Measurements from ENCODE around the gene NINJ1. TPM values are rescaled to one million over a fixed set of nuclear protein-coding genes. Genes with fewer than 3 reads are reported as not detected.

The NINJ1 gene
- total RNA-seq, 4 donors from 2014 or later = 64.6 to 113 (median 94.8) TPM

- no peak for TF ChIP-seq POLR2A (IDR thresholded peaks at IDR 0.05)
- no peak for TF ChIP-seq CTCF (IDR thresholded peaks at IDR 0.05)
- intact Hi-C loops (cut with DNase I; ENCODE audit: low total_unique reads) = no loop called here
- no peak overlapping the region for H3K4me3 ChIP-seq (ENCODE audit: low read depth, poor library complexity, severe bottlenecking)
- DNase-seq (ENCODE audit: low spot score in 2 of 2) = no peak
- 74 to 82% methylated on average over 7 of the region's 7 CpGs for WGBS, 2 donors
These were observed 4.2 kb upstream of the NINJ1 start for GRCh38 chr9:93138171-93138764.

- WGBS, 2 donors = 42 to 52% methylated on average over 9 to 11 of the region's 11 CpGs
- no peak for DNase-seq (ENCODE audit: low spot score in 2 of 2)
- H3K4me3 ChIP-seq (ENCODE audit: low read depth, poor library complexity, severe bottlenecking) = no peak overlapping the region
- intact Hi-C loops (cut with DNase I; ENCODE audit: low total_unique reads) = no loop called here
- no peak for TF ChIP-seq POLR2A (IDR thresholded peaks at IDR 0.05)
- no peak for TF ChIP-seq CTCF (IDR thresholded peaks at IDR 0.05)
These were observed 3.3 kb upstream of the NINJ1 start for GRCh38 chr9:93137362-93137761.

GRCh38 chr9:93136011-93136440 is 2.0 kb upstream of the NINJ1 start:
- no peak for TF ChIP-seq CTCF (IDR thresholded peaks at IDR 0.05)
- no peak for TF ChIP-seq POLR2A (IDR thresholded peaks at IDR 0.05)
- 14 to 30% methylated on average over 6 to 11 of the region's 11 CpGs for WGBS, 2 donors
- DNase-seq (ENCODE audit: low spot score in 2 of 2) = no peak
- no peak overlapping the region for H3K4me3 ChIP-seq (ENCODE audit: low read depth, poor library complexity, severe bottlenecking)
- intact Hi-C loops (cut with DNase I; ENCODE audit: low total_unique reads) = no loop called here

GRCh38 chr9:93134740-93135444 is 841 bp upstream of the NINJ1 start:
- WGBS, 2 donors = 74 to 75% methylated on average over 12 to 14 of the region's 14 CpGs
- H3K4me3 ChIP-seq (ENCODE audit: low read depth, poor library complexity, severe bottlenecking) = peak overlapping the region; percentile 32
- no peak for TF ChIP-seq CTCF (IDR thresholded peaks at IDR 0.05)
- no peak for TF ChIP-seq POLR2A (IDR thresholded peaks at IDR 0.05)
- intact Hi-C loops (cut with DNase I; ENCODE audit: low total_unique reads) = no loop called here
- DNase-seq (ENCODE audit: low spot score in 2 of 2) = no peak

GRCh38 chr9:93133681-93134014 is 403 bp downstream of the NINJ1 start:
- intact Hi-C loops (cut with DNase I; ENCODE audit: low total_unique reads) = no loop called here
- DNase-seq (ENCODE audit: low spot score in 2 of 2) = peak in 1 of 2 donors; percentile 94
- TF ChIP-seq POLR2A (IDR thresholded peaks at IDR 0.05) (no peak), CTCF (IDR thresholded peaks at IDR 0.05) (no peak)
- H3K4me3 ChIP-seq (ENCODE audit: low read depth, poor library complexity, severe bottlenecking) = peak overlapping the region; percentile 81
- 0% methylated on average over 31 of the region's 34 CpGs; no CpG with 5 or more reads in 1 of the 2 donors for WGBS, 2 donors

Data from lower leg skin (tissue), 4 donors.